GM12892 (cell line): Measurements from ENCODE around the gene PCOLCE2.

Experiments used
- DNase-seq: peaks from one replicate; pipeline ENCODE4 v3.0.0; 2011; ENCODE audit not compliant: insufficient read length
- FAIRE-seq: peaks from 2 replicates; lab custom pipeline; 2011; peaks lifted over from hg19 to GRCh38; lab: Jason Lieb, UNC
- POLR2A ChIP-seq: IDR thresholded peaks from 2 replicates; pipeline ENCODE4 v1.6.1; 2011; ENCODE audit warnings: low read depth, low read length, control low read depth
- POLR2AphosphoS5 ChIP-seq: IDR thresholded peaks from 2 replicates; pipeline ENCODE4 v1.6.1; 2011; ENCODE audit warnings: low read depth, low read length, control low read depth
- TAF1 ChIP-seq: IDR thresholded peaks from 2 replicates; pipeline ENCODE4 v1.6.1; 2011; ENCODE audit warnings: low read depth, mild to moderate bottlenecking, control low read depth, low read length, borderline replicate concordance

Gene PCOLCE2

GRCh38 chr3:142815803-142816202, 73.1 kb downstream of the PCOLCE2 start:
- TF ChIP-seq POLR2A (no peak), TAF1 (no peak), POLR2AphosphoS5 (no peak)
- no peak for FAIRE-seq
- DNase-seq = no peak

DNA sequence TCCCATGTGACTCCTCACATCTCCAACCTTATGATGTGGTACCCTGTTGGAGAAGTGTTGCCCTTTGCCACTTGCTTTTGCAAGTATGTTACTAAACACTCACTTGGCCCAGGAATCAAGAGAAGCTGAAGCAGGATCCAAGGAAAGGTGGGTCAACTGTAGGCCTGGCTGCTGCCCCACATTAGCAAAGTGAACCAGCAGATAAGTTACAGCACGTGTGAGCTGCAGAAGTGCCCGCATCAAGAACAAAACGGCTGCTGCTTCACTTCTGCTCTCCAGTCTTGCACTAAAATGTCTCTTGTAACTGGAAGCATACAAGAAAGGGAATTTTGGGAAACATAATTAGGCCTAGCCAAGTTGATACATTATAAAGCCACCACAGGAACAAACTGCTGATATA, 79.6 kb downstream of the PCOLCE2 start:
- TF ChIP-seq POLR2AphosphoS5 (no peak), POLR2A (no peak), TAF1 (no peak)
- FAIRE-seq = no peak

GRCh38 chr3:142808103-142808917, 80.6 kb downstream of the PCOLCE2 start:
- DNase-seq (no peak), FAIRE-seq (no peak)
- TF ChIP-seq POLR2A (no peak), TAF1 (no peak), POLR2AphosphoS5 (no peak)

More for the DNA sequence above, 79.6 kb downstream of the PCOLCE2 start:
- no peak for DNase-seq

DNA sequence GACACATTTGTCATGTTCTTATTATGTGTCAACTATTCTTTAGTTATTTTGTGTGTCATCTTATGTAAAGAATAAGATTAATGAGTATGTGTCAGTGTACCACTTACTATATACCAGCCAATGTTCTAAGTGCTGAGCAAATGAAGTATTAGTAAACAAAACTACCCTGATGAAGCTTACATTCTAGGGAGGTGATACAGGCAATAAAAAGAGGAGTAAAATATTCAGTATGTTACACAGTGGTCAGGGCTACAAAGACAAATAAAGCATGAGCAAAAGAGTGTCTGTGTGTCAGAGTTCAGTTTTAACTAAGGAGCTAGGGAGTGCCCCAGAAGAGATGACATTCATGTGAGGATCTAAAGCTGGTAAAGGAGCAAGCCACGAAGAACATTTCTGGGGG, 86.0 kb downstream of the PCOLCE2 start:
- TF ChIP-seq TAF1 (no peak), POLR2A (no peak), POLR2AphosphoS5 (no peak)
- FAIRE-seq (no peak), DNase-seq (no peak)

GRCh38 chr3:142801746-142802145, 87.1 kb downstream of the PCOLCE2 start:
- FAIRE-seq (no peak), DNase-seq (no peak)
- TF ChIP-seq POLR2A (no peak), TAF1 (no peak), POLR2AphosphoS5 (no peak)

DNA sequence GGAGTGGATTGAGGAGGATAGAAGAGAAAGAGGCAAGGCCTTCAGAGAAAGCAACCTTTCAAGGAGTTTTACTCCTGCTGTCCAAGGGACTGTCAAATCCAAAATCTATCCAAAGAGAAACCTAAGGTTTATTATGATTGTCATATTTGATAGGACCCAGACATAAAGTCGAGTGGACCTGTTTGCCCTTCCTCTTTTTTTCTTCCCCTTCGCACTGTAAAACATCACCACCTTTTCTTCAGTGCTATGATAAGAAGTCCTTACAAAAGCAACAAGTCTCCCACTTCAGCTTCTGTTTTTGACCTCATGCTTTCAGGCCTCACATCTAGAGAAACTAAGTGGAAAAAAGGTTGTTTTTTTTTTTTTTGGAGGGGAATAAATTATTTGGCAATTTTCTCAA, 92.1 kb downstream of the PCOLCE2 start:
- FAIRE-seq (no peak), DNase-seq (no peak)
- TF ChIP-seq TAF1 (no peak), POLR2AphosphoS5 (no peak), POLR2A (no peak)

GRCh38 chr3:142795332-142795731, 93.6 kb downstream of the PCOLCE2 start:
- FAIRE-seq (no peak), DNase-seq (no peak)
- no peak for TF ChIP-seq POLR2A
- no peak for TF ChIP-seq TAF1
- TF ChIP-seq POLR2AphosphoS5 = no peak

GRCh38 chr3:142794508-142794907, 94.4 kb downstream of the PCOLCE2 start:
- DNase-seq = no peak
- no peak for FAIRE-seq
- TF ChIP-seq POLR2A = no peak
- TF ChIP-seq TAF1 = no peak
- no peak for TF ChIP-seq POLR2AphosphoS5

DNA sequence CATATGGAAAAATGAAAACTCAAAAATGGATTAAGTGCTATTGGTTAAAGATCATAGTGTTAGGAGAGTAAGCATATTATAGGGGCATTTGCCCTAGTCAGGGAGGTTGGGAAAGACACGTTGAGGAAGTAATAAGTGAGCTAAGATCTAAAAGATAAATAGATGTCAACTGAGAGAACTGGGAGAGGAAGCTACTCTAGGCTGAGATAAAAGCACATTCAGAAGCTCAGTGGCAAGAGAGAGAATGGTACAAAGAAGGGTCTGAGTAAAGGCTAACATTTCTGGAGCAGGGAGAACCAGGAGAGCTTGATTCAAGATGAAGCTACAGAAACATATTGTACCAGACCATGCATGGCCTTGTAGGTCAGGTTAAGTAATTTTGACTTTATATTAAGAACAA, 101.2 kb downstream of the PCOLCE2 start:
- FAIRE-seq (no peak), DNase-seq (no peak)
- TF ChIP-seq TAF1 (no peak), POLR2AphosphoS5 (no peak), POLR2A (no peak)

- TF ChIP-seq TAF1 (no peak), POLR2AphosphoS5 (no peak), POLR2A (no peak)
- DNase-seq = no peak
- no peak for FAIRE-seq
Observed at GRCh38 chr3:142785996-142786395, 102.9 kb downstream of the PCOLCE2 start.

GRCh38 chr3:142784228-142784627, 104.7 kb downstream of the PCOLCE2 start:
- FAIRE-seq (no peak), DNase-seq (no peak)
- TF ChIP-seq TAF1 (no peak), POLR2AphosphoS5 (no peak), POLR2A (no peak)

- DNase-seq (no peak), FAIRE-seq (no peak)
- TF ChIP-seq POLR2A (no peak), POLR2AphosphoS5 (no peak), TAF1 (no peak)
Observed at GRCh38 chr3:142782616-142783015, 106.3 kb downstream of the PCOLCE2 start.

GRCh38 chr3:142779591-142779990, 109.3 kb downstream of the PCOLCE2 start:
- no peak for DNase-seq
- no peak for FAIRE-seq
- TF ChIP-seq POLR2AphosphoS5 (no peak), TAF1 (no peak), POLR2A (no peak)
